D341Med (cell line): ENCODE results near the gene SNAP91.
"Not testable (repeated sequence)": the region's sequence is repeated elsewhere in the genome, so short reads cannot be mapped to it uniquely, and the experiment has no call there.

Experiments used
- DNase-seq: peaks from one replicate; pipeline ENCODE4 v3.0.0; 2012; ENCODE audit warnings: low spot score

The SNAP91 gene

GRCh38 chr6:83708970-83709747 is at the start of gene SNAP91:
Gene SNAP91, minus strand, starts transcription at chr6:83709101. Its CDS starts 1,174 bp downstream, at chr6:83707927.
- DNase-seq, result peak; percentile 90

DNA sequence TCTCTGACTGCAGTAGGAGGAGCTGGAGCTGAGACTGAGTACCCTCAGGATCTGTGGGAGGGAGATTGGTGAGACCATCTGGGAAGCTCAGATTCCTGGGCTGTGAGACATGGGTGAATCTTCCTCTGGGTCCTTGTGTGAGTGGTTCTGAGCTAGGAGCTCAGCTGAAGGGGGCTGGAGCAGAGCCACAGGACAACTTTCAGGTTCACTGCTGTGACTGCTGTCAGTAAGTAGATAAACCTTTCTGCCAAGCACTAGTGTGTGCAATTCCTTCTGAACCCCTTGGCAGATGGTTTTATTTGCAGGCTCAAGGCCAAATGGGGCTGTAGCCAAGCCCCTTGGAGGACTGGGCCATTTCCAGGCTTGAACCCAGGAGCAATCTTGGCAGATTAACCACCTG is 49.6 kb upstream of the SNAP91 start:
- no peak for DNase-seq

DNA sequence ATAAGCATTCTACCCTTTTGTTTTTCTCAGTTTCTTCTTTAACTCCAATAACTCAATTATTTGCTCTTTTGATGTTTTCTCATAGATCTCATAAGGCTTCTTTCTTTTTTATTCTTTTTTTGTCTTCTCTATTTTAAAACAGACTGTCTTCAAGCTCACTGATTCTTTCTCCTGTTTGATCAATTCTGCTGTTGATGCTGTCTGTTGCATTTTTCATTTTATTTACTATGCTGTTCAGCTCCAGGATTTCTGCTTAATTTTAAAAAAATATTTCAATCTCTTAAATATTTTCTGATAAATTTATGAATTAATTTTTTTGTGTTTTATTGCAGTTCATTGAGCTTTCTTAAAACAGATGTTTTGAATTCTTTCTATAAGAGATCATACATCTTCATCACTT is 48.1 kb upstream of the SNAP91 start:
- DNase-seq, result no peak

GRCh38 chr6:83756565-83756964 is 47.7 kb upstream of the SNAP91 start:
- no peak for DNase-seq

- not testable (repeated sequence) for DNase-seq
These were observed 43.5 kb upstream of the SNAP91 start for GRCh38 chr6:83752375-83752774.

- DNase-seq, result no peak
These were observed 32.2 kb upstream of the SNAP91 start for GRCh38 chr6:83741089-83741488.

DNA sequence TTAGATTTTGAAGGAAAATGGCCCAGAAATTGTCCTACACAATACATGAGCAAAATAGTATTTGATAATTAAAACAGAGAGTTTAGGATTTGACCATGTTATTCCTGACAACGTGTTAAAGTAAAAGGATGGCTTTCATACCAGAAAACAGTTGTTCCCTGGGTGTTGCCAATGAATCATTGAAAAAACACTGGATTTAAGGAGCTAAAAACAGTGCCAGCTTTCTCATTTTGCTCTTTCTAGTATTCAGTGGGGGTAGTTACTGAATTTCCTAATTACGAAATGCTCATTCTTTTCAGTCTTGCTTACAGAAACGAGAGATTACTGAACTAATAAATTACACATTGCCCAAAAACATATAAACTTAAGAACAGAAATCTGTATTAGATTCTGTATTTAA is 26.6 kb upstream of the SNAP91 start:
- DNase-seq, result no peak

DNA sequence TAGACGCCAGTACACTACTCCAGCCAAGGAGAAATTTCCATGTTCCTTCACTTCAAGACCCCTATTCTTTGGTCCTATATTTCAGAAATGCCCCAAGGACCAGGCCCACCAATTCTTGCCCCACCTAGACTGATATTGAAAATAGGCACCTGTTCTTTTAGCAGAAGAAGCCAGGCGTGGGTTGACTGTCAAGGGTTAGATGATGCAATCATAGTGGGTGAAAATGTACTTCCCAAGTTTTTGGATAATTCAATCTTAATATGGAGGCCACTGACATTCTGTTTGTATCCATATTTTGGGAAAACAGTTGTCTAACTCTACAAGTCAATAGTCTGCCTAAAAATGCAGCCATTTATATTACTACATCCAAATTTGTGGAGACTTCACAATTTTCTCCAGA is 21.0 kb upstream of the SNAP91 start:
- DNase-seq, result no peak

DNA sequence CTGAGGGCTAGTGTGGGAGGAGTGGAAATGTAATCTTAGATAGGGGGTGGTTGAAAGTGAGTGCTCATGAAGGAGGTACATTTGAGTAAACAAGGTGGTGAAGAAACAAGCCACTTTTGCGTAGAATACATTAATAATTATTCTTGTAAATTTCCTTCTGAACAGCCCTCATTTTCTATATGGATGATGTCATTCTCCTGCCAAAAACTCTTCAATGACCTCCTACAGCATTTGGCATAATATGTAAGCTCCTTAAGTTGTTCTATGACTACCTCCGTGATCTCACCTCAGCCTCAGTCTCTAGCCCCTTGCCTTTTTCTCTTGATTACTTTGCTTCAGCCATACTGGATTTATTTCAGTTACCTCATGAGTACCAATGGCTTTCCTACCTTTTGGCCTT is 14.0 kb upstream of the SNAP91 start:
- no peak for DNase-seq

- DNase-seq, result no peak
These were observed 8.9 kb upstream of the SNAP91 start for GRCh38 chr6:83717809-83718208.

DNA sequence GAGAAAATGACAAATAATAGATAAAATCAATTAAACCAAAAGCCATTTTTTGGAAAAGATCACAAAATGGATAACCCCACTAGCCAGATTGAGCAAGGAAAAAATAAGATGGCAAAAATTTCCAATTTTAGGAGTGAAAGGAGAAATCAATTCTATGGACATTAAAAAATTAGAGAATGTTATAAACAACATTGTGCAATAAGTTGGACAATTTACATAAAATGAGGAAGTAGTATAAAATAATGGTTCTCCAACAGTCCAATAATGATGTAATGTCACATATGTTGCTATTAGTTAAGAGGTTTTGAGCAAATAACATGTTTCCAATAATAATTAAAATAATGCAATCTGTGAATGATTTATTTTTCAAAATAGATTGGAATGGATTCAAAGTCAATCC is 3.1 kb upstream of the SNAP91 start:
- no peak for DNase-seq

GRCh38 chr6:83709748-83710050 is 798 bp upstream of the SNAP91 start:
- DNase-seq, result no peak

- DNase-seq, result peak; percentile 86
These were observed 343 bp downstream of the SNAP91 start for GRCh38 chr6:83708546-83708969.

DNA sequence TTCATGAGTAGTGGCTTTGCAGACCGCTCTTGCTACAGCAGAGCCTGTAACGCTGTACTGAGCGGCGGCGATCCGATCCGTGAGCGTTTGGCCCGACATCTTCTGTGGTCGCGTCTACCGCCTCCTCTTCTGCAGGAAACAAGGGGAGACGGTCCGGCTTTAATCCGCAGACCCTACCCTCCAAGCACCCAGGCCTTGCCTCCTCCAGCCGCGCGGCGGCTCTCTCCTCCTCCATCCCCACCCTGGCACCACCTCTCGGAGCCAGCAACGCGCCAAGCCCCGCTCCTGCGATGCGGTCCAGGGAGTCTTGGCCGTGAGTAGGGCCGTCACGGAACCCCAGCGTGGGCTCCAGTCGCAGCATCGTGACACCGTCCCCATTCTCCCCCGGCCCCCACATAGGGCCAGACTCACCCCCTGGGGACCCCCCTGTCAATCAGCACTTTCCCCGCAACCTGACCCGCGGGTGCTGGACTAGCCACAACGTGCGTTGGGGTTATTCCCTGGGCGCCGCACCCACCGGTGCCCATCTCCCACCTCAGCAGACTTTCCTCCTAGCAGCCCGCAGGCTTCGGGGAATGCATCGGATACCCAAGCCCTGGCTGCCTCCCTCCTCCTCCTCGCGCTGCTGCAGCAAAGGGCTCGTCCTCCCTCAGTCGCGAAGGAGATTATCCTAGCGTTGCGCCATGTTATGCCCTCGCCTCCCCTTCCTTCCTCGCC is 914 bp downstream of the SNAP91 start:
- DNase-seq, result peak; percentile 56

DNA sequence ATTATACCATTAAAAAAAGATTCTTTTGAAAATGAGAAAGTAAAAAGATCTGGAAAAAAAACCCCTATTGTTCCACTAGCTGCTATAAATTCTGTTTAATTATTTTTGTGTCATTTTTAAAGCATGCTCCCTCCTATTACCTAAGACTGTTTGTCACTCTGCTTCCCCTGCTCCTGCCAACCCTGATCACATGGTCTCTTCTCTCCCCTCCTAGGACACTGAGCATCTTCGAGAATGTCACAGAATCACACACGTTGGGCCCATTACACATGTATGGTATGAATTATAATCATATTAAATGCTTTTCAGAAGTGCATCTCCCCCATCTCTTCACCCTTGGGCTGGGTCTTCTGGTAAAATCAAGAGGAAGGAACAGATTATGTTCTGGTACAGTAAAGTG is 6.2 kb downstream of the SNAP91 start:
- DNase-seq, result no peak

- no peak for DNase-seq
These were observed 6.8 kb downstream of the SNAP91 start for GRCh38 chr6:83702077-83702476.

- no peak for DNase-seq
These were observed 12.2 kb downstream of the SNAP91 start for GRCh38 chr6:83696674-83697073.

DNA sequence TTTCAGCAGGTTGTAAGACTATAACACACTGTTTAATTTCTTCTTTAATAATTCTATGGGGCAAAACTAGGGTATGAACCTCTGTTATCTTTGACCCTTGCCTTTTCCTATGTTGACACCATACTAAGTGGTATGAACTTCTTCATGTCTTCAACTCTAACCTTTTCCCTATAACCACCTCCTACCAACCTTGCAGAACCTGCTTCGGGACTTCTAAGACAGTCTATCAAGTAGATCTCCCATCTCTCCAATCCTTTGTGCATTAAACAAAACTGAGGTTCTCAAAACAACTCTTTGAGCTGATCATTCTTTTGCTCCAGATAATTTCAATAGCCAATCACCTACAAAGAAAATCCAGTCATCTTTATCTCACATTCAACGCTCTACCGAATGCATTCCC is 23.4 kb downstream of the SNAP91 start:
- DNase-seq, result no peak

- no peak for DNase-seq
These were observed 31.1 kb downstream of the SNAP91 start for GRCh38 chr6:83677791-83678190.

GRCh38 chr6:83637953-83638352 is 70.9 kb downstream of the SNAP91 start:
- DNase-seq, result no peak

GRCh38 chr6:83636800-83637199 is 72.1 kb downstream of the SNAP91 start:
- DNase-seq, result no peak

GRCh38 chr6:83633609-83634008 is 75.3 kb downstream of the SNAP91 start:
- DNase-seq, result no peak

DNA sequence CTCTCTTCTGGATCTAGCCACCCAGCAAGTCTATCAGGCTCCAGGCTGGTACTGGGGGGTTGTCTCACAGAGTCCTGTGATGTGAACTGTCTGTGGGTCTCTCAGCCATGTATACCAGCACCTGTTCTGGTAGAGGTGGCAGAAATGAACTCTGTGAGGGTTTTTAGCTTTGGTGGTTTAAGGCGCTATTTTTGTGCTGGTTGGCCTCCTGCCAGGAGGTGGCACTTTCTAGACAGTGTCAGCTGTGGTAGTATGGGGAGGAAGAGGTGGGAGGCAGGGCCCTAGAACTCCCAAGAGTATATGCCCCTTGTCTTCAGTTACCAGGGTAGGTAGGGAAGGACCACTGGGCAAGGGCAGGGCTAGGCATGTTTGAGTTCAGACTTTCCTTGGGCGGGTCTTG is 75.8 kb downstream of the SNAP91 start:
- no peak for DNase-seq

- DNase-seq, result not testable (repeated sequence)
These were observed 79.0 kb downstream of the SNAP91 start for GRCh38 chr6:83629908-83630307.
